ENCODE measurements around the gene MYO1G. TPM values are rescaled to one million over a fixed set of nuclear protein-coding genes. Genes with fewer than 3 reads are reported as not detected.
A peak's percentile ranks its signal among the peaks of the same experiment; 100 is the strongest.

Gene MYO1G
- total and polyA plus RNA-seq, 10 of the 15 experiments (the other 5 are each of a cell fraction or from before 2014, with no cell fraction given), result 1.8 to 232 (median 134) TPM

DNA sequence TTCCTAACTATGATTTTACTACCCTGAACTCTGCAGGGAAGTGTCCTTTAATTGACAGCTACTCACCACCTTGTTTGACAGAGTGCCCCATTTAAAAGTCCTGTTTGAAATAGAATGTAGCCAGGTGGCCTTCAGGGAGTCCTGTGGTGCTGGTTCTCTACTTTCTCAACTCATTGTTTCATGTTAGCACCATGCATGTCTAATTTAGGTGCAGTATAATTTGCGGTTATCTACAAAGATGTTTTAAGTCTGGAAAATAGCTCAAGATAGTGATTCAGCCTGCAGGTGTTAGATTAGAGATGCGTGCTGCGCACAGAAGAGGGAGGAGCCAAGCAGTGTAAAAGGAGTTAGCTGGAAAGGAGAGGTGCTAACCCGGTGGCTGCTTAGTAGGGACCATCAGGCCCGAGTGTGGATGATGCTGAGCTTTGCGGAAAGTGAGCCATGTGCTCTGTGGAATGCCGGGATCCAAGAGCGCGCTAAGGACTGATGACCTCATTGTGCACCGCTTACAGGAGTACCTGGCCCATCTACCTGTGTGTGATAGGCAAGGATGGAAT is 22.4 kb upstream of the MYO1G start (continued):
- TF ChIP-seq, protein P1, sequence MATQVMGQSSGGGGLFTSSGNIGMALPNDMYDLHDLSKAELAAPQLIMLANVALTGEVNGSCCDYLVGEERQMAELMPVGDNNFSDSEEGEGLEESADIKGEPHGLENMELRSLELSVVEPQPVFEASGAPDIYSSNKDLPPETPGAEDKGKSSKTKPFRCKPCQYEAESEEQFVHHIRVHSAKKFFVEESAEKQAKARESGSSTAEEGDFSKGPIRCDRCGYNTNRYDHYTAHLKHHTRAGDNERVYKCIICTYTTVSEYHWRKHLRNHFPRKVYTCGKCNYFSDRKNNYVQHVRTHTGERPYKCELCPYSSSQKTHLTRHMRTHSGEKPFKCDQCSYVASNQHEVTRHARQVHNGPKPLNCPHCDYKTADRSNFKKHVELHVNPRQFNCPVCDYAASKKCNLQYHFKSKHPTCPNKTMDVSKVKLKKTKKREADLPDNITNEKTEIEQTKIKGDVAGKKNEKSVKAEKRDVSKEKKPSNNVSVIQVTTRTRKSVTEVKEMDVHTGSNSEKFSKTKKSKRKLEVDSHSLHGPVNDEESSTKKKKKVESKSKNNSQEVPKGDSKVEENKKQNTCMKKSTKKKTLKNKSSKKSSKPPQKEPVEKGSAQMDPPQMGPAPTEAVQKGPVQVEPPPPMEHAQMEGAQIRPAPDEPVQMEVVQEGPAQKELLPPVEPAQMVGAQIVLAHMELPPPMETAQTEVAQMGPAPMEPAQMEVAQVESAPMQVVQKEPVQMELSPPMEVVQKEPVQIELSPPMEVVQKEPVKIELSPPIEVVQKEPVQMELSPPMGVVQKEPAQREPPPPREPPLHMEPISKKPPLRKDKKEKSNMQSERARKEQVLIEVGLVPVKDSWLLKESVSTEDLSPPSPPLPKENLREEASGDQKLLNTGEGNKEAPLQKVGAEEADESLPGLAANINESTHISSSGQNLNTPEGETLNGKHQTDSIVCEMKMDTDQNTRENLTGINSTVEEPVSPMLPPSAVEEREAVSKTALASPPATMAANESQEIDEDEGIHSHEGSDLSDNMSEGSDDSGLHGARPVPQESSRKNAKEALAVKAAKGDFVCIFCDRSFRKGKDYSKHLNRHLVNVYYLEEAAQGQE (IDR thresholded peaks at IDR 0.05; ENCODE audit: low read depth, low read length), result no peak
- TF ChIP-seq STAT1 (conservative IDR thresholded peaks at IDR 0.05), result no peak
- no peak for TF ChIP-seq SREBF1 (IDR thresholded peaks at IDR 0.05; ENCODE audit: low read length)
- TF ChIP-seq IRF4 (IDR thresholded peaks at IDR 0.05; ENCODE audit: low read depth, low read length), result no peak
- TF ChIP-seq SP1 (IDR thresholded peaks at IDR 0.05; ENCODE audit: low read depth, low read length), result no peak
- no peak for TF ChIP-seq ZBED1 (IDR thresholded peaks at IDR 0.05; ENCODE audit: borderline replicate concordance)
- no peak for TF ChIP-seq SUZ12 (IDR thresholded peaks at IDR 0.05; ENCODE audit: unreplicated experiment)
- 0 out of 2 replicates have a peak, but pooled peaks have one; percentile 11 for TF ChIP-seq HDGF (IDR thresholded peaks at IDR 0.05)
- TF ChIP-seq RB1 (IDR thresholded peaks at IDR 0.05; ENCODE audit: borderline replicate concordance), result no peak
- TF ChIP-seq ZNF217 (IDR thresholded peaks at IDR 0.05), result no peak
- peak; percentile 51; the same call in 1 of the 2 replicates for TF ChIP-seq ATF7 (IDR thresholded peaks at IDR 0.05; ENCODE audit: low read depth)
- TF ChIP-seq, protein P2, sequence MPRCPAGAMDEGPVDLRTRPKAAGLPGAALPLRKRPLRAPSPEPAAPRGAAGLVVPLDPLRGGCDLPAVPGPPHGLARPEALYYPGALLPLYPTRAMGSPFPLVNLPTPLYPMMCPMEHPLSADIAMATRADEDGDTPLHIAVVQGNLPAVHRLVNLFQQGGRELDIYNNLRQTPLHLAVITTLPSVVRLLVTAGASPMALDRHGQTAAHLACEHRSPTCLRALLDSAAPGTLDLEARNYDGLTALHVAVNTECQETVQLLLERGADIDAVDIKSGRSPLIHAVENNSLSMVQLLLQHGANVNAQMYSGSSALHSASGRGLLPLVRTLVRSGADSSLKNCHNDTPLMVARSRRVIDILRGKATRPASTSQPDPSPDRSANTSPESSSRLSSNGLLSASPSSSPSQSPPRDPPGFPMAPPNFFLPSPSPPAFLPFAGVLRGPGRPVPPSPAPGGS (IDR thresholded peaks at IDR 0.05; ENCODE audit: borderline replicate concordance, insufficient read depth, low read depth, low read length, poor library complexity, severe bottlenecking), result no peak
- no peak for TF ChIP-seq ZNF274 (IDR thresholded peaks at IDR 0.05; ENCODE audit: insufficient read depth, insufficient read length)
- TF ChIP-seq SREBF2 (IDR thresholded peaks at IDR 0.05; ENCODE audit: low read length), result no peak
- TF ChIP-seq, protein P3, sequence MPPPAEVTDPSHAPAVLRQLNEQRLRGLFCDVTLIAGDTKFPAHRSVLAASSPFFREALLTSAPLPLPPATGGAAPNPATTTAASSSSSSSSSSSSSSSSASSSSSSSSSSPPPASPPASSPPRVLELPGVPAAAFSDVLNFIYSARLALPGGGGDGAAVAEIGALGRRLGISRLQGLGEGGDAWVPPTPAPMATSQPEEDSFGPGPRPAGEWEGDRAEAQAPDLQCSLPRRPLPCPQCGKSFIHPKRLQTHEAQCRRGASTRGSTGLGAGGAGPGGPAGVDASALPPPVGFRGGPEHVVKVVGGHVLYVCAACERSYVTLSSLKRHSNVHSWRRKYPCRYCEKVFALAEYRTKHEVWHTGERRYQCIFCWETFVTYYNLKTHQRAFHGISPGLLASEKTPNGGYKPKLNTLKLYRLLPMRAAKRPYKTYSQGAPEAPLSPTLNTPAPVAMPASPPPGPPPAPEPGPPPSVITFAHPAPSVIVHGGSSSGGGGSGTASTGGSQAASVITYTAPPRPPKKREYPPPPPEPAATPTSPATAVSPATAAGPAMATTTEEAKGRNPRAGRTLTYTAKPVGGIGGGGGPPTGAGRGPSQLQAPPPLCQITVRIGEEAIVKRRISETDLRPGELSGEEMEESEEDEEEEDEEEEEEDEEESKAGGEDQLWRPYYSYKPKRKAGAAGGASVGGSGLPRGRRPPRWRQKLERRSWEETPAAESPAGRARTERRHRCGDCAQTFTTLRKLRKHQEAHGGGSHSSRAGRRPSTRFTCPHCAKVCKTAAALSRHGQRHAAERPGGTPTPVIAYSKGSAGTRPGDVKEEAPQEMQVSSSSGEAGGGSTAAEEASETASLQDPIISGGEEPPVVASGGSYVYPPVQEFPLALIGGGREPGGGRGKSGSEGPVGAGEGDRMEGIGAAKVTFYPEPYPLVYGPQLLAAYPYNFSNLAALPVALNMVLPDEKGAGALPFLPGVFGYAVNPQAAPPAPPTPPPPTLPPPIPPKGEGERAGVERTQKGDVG (CRISPR knock-in tag; IDR thresholded peaks at IDR 0.05), result no peak
- TF ChIP-seq MTA2 (IDR thresholded peaks at IDR 0.05; ENCODE audit: low read depth), result peak; percentile 74
- TF ChIP-seq IRF3 (IDR thresholded peaks at IDR 0.05), result no peak
- TF ChIP-seq ZNF207 (IDR thresholded peaks at IDR 0.05; ENCODE audit: borderline replicate concordance), result no peak
- peak; percentile 44; the same call in 1 of the 3 replicates for TF ChIP-seq POU2F2 (IDR thresholded peaks at IDR 0.05; ENCODE audit: borderline replicate concordance, low read depth, low read length)
- TF ChIP-seq SMAD1 (IDR thresholded peaks at IDR 0.05; ENCODE audit: low read depth, partially characterized antibody), result no peak
- TF ChIP-seq, protein P4, sequence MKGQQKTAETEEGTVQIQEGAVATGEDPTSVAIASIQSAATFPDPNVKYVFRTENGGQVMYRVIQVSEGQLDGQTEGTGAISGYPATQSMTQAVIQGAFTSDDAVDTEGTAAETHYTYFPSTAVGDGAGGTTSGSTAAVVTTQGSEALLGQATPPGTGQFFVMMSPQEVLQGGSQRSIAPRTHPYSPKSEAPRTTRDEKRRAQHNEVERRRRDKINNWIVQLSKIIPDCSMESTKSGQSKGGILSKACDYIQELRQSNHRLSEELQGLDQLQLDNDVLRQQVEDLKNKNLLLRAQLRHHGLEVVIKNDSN (IDR thresholded peaks at IDR 0.05; ENCODE audit: borderline replicate concordance, extremely low read length, insufficient read depth, low read depth, low read length), result no peak
- peak; percentile 73 for TF ChIP-seq POLR2A (IDR thresholded peaks at IDR 0.05; ENCODE audit: low read depth, low read length)

All from GM12878 (cell line).